NOMO-1 treated with dmso at 0.1 percent for 144 hours (cell line): ENCODE results near the gene CD44.
"Not testable (repeated sequence)": the region's sequence is repeated elsewhere in the genome, so short reads cannot be mapped to it uniquely, and the experiment has no call there.

Experiments
- DNase-seq: peaks from one replicate; lab custom pipeline; 2025; ENCODE audit not compliant: unreplicated experiment; lab: John Stamatoyannopoulos, UW

The CD44 gene

GRCh38 chr11:35207471-35208403 lies 68.8 kb downstream of the CD44 start:
- DNase-seq: no peak

DNA sequence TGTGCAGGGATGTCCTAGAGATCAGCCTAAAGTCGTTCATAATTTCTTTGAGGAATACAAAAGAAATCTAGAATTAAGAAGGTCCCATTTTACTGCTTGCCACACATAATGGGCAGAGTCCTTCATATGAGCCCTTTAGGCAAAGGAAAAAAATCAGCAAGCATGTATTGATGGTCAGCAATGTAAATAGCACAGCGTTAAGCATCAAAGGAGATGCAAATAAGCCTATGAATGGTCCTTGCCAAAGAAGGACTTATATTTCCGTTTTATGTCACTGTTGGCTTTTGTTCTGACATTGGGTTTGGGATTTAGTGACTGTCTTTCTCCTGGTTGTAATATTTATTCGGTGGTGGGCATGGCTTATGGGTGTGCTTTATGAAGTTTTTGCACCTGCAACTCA lies 69.8 kb downstream of the CD44 start:
- no peak for DNase-seq

DNA sequence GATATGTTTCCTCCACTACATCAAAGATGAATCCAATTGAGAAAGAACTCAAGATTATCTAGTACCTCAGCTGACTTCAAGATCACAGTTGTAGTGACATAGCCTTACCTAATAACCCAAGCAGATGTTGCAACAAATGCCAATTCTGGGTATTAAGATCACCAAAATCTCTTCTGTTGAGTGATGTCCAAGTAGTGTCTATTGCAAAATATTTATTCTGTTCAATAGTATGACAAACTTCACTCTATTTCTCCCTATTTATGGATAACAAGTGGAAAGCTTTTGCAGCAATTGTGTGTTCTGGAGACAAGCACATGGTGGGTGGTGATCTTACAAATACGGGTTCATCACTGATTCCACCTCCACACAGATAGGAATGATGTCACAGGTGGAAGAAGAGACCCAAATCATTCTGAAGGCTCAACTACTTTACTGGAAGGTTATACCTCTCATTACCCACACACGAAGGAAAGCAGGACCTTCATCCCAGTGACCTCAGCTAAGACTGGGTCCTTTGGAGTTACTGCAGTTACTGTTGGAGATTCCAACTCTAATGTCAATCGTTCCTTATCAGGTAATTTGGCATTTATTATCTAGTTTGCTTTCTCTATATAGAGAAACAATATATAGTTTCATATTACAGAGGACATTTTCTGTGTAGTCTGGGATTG lies 72.0 kb downstream of the CD44 start:
- DNase-seq: no peak

DNA sequence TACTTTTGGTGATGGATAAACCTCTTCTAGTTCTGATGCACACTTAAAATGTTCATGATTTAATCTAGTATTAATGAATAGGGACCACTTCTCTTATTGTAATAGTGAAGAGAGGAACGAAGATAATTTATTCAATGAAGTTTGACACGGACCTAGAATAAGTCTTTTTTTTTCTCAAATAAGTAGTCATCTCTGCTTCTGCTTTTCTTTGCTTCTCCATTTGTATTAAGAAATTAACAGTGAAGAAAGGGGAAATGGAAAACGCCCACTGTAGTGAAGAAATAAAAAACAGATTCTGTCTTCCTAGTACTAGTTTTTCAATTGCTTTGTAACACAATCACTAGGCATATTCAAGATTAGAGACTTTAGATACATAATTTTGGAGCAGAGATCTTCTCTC lies 73.0 kb downstream of the CD44 start:
- DNase-seq: peak; percentile 78

- DNase-seq: no peak
Observed at GRCh38 chr11:35214226-35214770, 75.3 kb downstream of the CD44 start.

GRCh38 chr11:35214792-35215193 lies 75.8 kb downstream of the CD44 start:
- DNase-seq: no peak

GRCh38 chr11:35215945-35216344 lies 77.0 kb downstream of the CD44 start:
- no peak for DNase-seq

DNA sequence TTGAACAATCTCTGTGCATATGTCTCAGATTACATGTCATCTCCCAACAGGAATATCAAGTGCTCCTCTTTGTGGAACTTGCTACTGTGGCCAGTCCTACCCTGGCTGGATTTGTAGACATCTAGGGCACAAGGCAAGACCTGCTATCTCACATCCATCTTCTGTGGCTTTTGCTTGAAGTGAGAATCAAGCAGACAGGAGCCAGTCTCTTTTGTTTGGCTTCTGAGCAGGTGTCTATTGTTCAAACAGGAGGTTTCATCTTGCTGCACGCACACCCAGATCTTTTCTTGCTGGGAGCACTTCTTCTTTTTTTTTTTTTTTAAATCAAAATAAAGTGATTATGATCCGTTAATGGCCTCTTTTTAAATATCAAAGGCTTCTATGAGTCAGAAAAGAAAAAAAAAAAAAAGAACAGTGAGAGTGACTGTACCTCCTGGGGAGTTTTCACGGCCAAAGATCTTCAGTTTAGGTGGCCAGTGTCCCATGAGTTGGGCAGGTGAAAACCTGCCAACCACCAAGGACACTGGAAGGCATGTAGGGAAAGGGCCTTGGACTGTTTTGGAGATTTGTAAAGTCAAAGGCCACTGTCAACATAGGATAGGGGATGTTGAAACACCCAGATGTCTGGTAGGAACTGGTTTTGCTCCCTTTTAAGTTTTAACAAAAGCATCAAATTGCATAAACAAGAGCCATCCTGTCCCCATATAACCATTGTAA lies 78.1 kb downstream of the CD44 start:
- no peak for DNase-seq

DNA sequence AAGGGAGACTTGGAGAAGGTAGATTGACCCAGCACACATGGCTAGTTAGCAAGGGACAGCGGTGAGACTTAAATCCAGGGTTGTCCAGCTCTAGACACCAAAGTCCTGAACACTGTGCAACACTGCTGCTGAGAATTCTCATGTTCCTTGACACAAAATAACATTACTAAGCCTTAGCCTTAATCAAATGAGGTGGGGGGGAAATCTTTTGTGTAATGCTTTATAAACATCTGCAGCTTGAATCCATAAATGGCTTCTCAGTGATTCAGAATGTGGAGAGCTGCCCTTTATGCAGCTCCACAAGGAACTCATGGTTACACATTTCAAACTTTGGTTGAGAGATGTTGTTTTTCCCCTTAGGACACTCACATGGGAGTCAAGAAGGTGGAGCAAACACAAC lies 80.0 kb downstream of the CD44 start:
- DNase-seq: no peak

- DNase-seq: no peak
Observed at GRCh38 chr11:35223371-35223796, 84.4 kb downstream of the CD44 start.

DNA sequence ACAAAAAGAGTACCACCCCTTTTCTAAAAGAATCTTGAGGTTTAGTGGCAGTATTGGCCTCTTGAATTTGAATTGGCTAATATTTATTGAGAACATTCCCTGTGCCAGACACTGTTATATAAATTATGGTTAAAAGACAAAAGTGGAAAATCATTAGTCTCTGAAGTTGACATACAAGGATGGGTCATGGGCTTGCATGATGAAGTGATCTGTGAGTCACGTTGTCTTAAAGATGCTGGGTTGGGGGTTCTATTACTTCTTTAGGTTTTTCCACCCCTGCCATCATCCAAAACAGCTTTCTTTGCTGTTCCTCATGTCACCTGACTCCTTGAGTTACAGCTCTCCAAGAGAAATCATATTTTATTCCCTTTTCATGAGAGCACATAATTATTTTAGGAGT lies 85.0 kb downstream of the CD44 start:
- no peak for DNase-seq

DNA sequence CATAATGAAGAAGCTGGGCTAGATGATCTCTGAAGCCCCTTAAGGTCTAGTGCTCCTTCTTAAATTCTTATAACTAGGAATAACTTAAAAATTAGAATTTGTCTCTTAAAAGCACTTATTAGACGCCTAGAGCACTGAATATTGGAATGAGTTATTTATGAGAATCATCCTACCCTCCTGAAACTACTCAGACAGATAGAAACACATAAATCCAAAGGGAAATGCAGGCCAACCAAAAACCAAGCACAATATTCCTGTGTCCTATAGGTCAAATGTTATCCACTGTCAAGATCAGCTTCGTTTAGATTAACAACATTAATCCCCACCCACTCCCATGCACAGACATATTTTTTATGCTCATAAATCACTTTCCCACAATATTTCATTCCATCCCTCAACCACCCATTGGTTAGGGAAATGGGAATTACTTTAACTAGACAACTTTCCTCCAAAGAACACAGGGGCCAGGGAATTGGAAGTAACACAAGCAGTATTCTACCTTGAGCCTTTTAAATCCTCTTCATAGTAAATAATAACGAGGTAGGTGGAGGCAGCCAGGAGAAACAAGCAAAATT lies 87.1 kb downstream of the CD44 start:
- DNase-seq: no peak

GRCh38 chr11:35226756-35227155 lies 87.8 kb downstream of the CD44 start:
- not testable (repeated sequence) for DNase-seq

GRCh38 chr11:35227576-35228327 lies 88.8 kb downstream of the CD44 start:
- DNase-seq: peak; percentile 65

DNA sequence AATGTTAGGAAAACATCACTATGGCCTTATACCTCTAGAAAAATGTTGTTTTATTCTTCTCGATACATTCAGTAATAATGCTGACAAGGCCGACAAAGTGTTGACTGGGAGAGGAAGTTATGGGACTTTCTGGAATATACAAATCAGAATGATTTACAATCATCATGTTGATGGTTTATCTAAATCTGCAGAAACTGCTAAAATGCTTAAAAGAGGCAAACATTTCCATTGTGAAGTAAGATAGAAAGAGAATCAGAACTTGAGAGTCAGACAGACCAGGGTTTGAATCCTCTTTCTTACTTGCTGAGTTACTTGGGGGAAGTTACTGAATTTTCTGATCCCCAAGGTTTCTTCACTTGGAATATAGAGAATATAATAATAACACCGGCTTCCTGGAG lies 89.4 kb downstream of the CD44 start:
- no peak for DNase-seq

GRCh38 chr11:35230388-35230787 lies 91.4 kb downstream of the CD44 start:
- no peak for DNase-seq

DNA sequence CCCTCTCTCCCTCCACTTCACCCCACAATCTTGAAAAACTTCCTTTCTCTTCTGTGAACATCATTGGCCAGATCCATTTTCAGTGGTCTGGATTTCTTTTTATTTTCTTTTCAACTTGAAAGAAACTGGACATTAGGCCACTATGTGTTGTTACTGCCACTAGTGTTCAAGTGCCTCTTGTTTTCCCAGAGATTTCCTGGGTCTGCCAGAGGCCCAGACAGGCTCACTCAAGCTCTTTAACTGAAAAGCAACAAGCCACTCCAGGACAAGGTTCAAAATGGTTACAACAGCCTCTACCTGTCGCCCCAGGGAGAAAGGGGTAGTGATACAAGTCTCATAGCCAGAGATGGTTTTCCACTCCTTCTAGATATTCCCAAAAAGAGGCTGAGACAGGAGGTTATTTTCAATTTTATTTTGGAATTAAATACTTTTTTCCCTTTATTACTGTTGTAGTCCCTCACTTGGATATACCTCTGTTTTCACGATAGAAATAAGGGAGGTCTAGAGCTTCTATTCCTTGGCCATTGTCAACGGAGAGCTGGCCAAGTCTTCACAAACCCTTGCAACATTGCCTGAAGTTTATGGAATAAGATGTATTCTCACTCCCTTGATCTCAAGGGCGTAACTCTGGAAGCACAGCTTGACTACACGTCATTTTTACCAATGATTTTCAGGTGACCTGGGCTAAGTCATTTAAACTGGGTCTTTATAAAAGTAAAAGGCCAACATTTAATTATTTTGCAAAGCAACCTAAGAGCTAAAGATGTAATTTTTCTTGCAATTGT lies 92.3 kb downstream of the CD44 start:
- DNase-seq: no peak

DNA sequence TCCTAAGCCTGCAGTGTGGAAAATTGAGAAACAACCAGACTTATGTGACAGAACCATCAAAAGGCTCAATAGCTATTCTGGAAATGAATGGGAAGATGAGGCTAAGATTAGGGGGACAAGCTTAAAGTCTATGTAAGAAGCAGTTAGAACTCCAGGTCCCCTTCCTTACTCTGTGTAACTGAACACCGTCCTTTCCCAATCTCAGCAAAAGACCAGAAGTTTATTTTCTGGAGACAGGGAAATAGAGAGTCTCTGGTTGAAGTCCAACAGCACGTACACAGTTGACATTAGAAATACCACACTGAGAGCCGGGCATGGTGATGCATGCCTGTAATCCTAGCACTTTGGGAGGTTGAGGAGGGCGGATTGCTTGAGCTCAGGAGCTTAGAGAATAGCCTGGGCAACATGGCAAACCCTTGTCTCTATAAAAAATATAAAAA lies 93.9 kb downstream of the CD44 start:
- DNase-seq: no peak

- DNase-seq: no peak
Observed at GRCh38 chr11:35233518-35233917, 94.5 kb downstream of the CD44 start.
